Caco-2 (cell line): Measurements from ENCODE around the gene CSMD2. TPM values are rescaled to one million over a fixed set of nuclear protein-coding genes. Genes with fewer than 3 reads are reported as not detected.

Experiments
- BruUV-seq: library from RNA; stranded (reverse); fragments of 400-500 nt; replicated peaks from 2 replicates; lab custom pipeline; 2021; lab: Mats Ljungman, UMichigan
- CTCF ChIA-PET: fragments of 300-600 bp; sonication (Branson Sonifier 250); formaldehyde crosslinking; loops from one replicate; lab custom pipeline; 2022; ENCODE audit warnings: antibody characterized with exemption; lab: Charles Lee
- POLR2A ChIA-PET: fragments of 300-600 bp; sonication (Branson Sonifier 250); formaldehyde crosslinking; loops from one replicate; lab custom pipeline; 2022; ENCODE audit warnings: antibody characterized with exemption; lab: Charles Lee
- DNase-seq, 2 experiments: peaks; one replicate each; pipeline versions ENCODE4 v3.0.0 to v3.0.0-alpha.2; 2020 to 2022
- H3K27me3 ChIP-seq: replicated peaks from 2 replicates; pipeline ENCODE4 v1.6.0; 2011; ENCODE audit warnings: low read length; ENCODE audit not compliant: control insufficient read depth, insufficient read depth
- H3K36me3 ChIP-seq: 2 replicates; pipeline ENCODE4 v1.5.1; 2011; ENCODE audit warnings: low read length; ENCODE audit not compliant: control insufficient read depth, insufficient read depth
- H3K4me1 ChIP-seq: fragments of 250-450 bp; sonication (Bioruptor Pico); 2 replicates; pipeline ENCODE4 v1.5.1; 2020; ENCODE audit warnings: mild to moderate bottlenecking
- H3K4me3 ChIP-seq: 2 replicates; pipeline ENCODE4 v1.5.1; 2011; ENCODE audit warnings: low read depth, mild to moderate bottlenecking, control low read depth, low read length
- H3K9me3 ChIP-seq: fragments of 250-450 bp; sonication (Bioruptor Pico); 2 replicates; pipeline ENCODE4 v1.5.1; 2020; ENCODE audit warnings: mild to moderate bottlenecking, moderate library complexity
- H3K27ac Mint-ChIP-seq: one replicate; pipeline ENCODE4 v1.8.0; 2022; ENCODE audit warnings: mixed read lengths; ENCODE audit not compliant: unreplicated experiment
- H3K27me3 Mint-ChIP-seq: one replicate; pipeline ENCODE4 v1.8.0; 2022; ENCODE audit warnings: mixed read lengths; ENCODE audit not compliant: insufficient read depth, unreplicated experiment
- H3K36me3 Mint-ChIP-seq: one replicate; pipeline ENCODE4 v1.8.0; 2022; ENCODE audit warnings: mild to moderate bottlenecking, mixed read lengths; ENCODE audit not compliant: insufficient read depth, unreplicated experiment
- H3K4me1 Mint-ChIP-seq: one replicate; pipeline ENCODE4 v1.8.0; 2022; ENCODE audit warnings: low read depth, mixed read lengths; ENCODE audit not compliant: unreplicated experiment
- H3K4me3 Mint-ChIP-seq: one replicate; pipeline ENCODE4 v1.8.0; 2022; ENCODE audit warnings: mild to moderate bottlenecking, moderate library complexity, mixed read lengths; ENCODE audit not compliant: unreplicated experiment
- H3K9me3 Mint-ChIP-seq: one replicate; pipeline ENCODE4 v1.8.0; 2022; ENCODE audit warnings: mixed read lengths; ENCODE audit not compliant: unreplicated experiment
- CTCF ChIP-seq, 2 experiments: fragments of 200-600 bp in 1 of 2; IDR thresholded peaks; 1 replicate in 1 of 2; 2 replicates in 1 of 2; pipeline versions ENCODE4 v1.5.1 to v1.8.0; 2011 to 2022; ENCODE audit warnings: antibody characterized with exemption in 1 of 2, control low read depth in 1 of 2, inconsistent platforms in 1 of 2, low read depth in 1 of 2, low read length in 1 of 2, mild to moderate bottlenecking in 1 of 2, moderate library complexity in 1 of 2; ENCODE audit not compliant: insufficient read depth in 1 of 2, severe bottlenecking in 1 of 2, unreplicated experiment in 1 of 2
- intact Hi-C: fragments of 100-400 bp; cut with micrococcal nuclease; formaldehyde crosslinking; loops from one replicate; pipeline ENCODE4 v1.10.0; 2022; ENCODE audit not compliant: unreplicated experiment
- total RNA-seq: library from RNA; stranded (reverse); gene quantifications from 2 replicates; pipeline ENCODE4 v1.2.3, GENCODE V29; 2022

The CSMD2 gene
- total RNA-seq, 1 experiment from 2014 or later = not detected

- Histone ChIP-seq H3K36me3 (no peaks in the 10 kb centered on the region), H3K9me3 (no peaks in the 10 kb centered on the region), H3K27me3 (no peaks in the 10 kb centered on the region), H3K4me1 (no peaks in the 10 kb centered on the region), H3K4me3 (no peak overlapping the region)
- Mint-ChIP-seq H3K4me1 (no peaks in the 10 kb centered on the region), H3K4me3 (no peak overlapping the region), H3K27ac (no peak overlapping the region), H3K27me3 (peaks cover 7% of the 10 kb centered on the region), H3K36me3 (no peaks in the 10 kb centered on the region), H3K9me3 (no peaks in the 10 kb centered on the region)
- no peak for DNase-seq
- intact Hi-C loops = no loop called here
- ChIA-PET CTCF (no interaction called here), POLR2A (no interaction called here)
- no TSS peak for BruUV-seq
- TF ChIP-seq CTCF (IDR thresholded peaks at IDR 0.05; ENCODE audit: insufficient read depth in 1 of 2, low read depth in 1 of 2, low read length in 1 of 2, severe bottlenecking in 1 of 2, unreplicated experiment in 1 of 2) = no peak
These were observed 243.7 kb downstream of the CSMD2 start for GRCh38 chr1:33921281-33921680.

- Histone ChIP-seq H3K9me3 (no peaks in the 10 kb centered on the region), H3K36me3 (no peaks in the 10 kb centered on the region), H3K4me1 (no peaks in the 10 kb centered on the region), H3K27me3 (no peaks in the 10 kb centered on the region), H3K4me3 (no peak overlapping the region)
- Mint-ChIP-seq H3K4me3 (no peak overlapping the region), H3K27ac (no peak overlapping the region), H3K4me1 (no peaks in the 10 kb centered on the region), H3K36me3 (no peaks in the 10 kb centered on the region), H3K9me3 (no peaks in the 10 kb centered on the region), H3K27me3 (peaks cover 11% of the 10 kb centered on the region)
- CTCF ChIA-PET = no interaction called here
- TF ChIP-seq CTCF (IDR thresholded peaks at IDR 0.05; ENCODE audit: insufficient read depth in 1 of 2, low read depth in 1 of 2, low read length in 1 of 2, severe bottlenecking in 1 of 2, unreplicated experiment in 1 of 2) = no peak
- no TSS peak for BruUV-seq
- DNase-seq = no peak
- POLR2A ChIA-PET = no interaction called here
- intact Hi-C loops = no loop called here
These were observed 246.7 kb downstream of the CSMD2 start for GRCh38 chr1:33918368-33918767.

- H3K36me3 ChIP-seq = no peaks in the 10 kb centered on the region
- H3K27me3 Mint-ChIP-seq = peaks cover 10% of the 10 kb centered on the region
- H3K9me3 ChIP-seq = no peaks in the 10 kb centered on the region
- TF ChIP-seq CTCF (IDR thresholded peaks at IDR 0.05; ENCODE audit: insufficient read depth in 1 of 2, low read depth in 1 of 2, low read length in 1 of 2, severe bottlenecking in 1 of 2, unreplicated experiment in 1 of 2) = no peak
- POLR2A ChIA-PET = no interaction called here
- intact Hi-C loops = no loop called here
- H3K4me1 ChIP-seq = no peaks in the 10 kb centered on the region
- H3K4me1 Mint-ChIP-seq = no peaks in the 10 kb centered on the region
- no peak for DNase-seq
- no peaks in the 10 kb centered on the region for H3K27me3 ChIP-seq
- CTCF ChIA-PET = no interaction called here
- no TSS peak for BruUV-seq
- no peaks in the 10 kb centered on the region for H3K9me3 Mint-ChIP-seq
- H3K4me3 Mint-ChIP-seq = no peak overlapping the region
- H3K36me3 Mint-ChIP-seq = no peaks in the 10 kb centered on the region
- no peak overlapping the region for H3K4me3 ChIP-seq
- H3K27ac Mint-ChIP-seq = no peak overlapping the region
These were observed 248.2 kb downstream of the CSMD2 start for GRCh38 chr1:33916786-33917185.
